ENCODE measurements around the gene GPLD1.
"Not testable (repeated sequence)": the region's sequence is repeated elsewhere in the genome, so short reads cannot be mapped to it uniquely, and the experiment has no call there.

GPLD1 gene

DNA sequence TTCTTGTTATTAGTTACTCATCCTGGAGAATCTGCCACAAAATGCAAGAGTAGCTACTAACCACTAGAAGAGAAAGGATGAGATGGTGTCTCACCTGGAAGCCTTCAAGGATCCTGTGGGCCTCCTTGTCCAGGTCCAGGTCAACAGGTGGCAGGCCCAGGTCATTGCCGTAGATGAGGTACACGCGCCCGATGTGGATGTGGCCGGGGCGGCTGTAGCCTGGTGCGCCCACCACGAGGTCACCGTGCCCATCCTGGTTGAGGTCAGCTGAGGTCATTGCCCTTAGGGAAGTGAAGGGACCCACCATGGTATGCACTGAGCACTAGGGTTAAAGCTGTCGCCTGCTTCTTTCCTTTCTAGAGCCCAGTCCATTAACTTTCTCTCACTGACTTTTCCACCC lies 35.5 kb downstream of the GPLD1 start:
- DNase-seq, result no peak

DNA sequence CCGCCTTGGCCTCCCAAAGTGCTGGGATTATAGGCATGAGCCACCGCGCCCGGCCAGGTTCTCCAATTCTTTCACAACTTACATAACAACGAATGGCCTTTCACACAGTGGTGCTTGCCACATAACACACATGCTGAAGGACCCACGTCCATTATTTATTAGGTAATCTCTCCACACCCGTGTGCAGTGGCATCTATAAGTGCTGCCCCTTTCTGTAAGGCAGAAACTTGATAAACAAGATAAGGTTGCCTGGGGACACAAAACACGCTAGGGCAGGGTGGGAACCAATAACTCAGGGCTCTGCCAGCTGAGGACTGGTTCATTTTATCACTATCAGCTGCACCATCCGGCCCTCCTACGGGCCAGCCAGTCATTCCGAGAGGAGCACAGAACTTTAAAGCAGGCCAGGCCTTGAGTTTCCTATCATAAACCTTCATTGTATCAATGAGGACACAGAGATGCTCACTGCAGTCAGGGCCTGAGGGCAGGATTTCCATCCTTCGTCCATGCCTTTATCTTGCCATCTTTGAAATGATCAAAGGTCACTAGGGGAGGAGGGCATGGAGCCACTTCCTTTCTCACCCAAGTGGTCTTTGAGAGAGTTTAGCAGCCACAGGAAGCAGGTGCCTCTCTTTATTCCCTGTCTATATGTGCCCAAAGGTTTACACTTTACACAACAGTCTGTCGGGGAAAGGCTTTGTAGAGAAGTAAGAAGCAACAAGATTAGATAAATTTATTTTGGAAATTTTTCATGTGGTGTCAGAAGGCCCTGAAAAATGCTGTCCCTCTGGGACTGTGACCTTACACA lies 37.6 kb downstream of the GPLD1 start:
- no peak for DNase-seq

DNA sequence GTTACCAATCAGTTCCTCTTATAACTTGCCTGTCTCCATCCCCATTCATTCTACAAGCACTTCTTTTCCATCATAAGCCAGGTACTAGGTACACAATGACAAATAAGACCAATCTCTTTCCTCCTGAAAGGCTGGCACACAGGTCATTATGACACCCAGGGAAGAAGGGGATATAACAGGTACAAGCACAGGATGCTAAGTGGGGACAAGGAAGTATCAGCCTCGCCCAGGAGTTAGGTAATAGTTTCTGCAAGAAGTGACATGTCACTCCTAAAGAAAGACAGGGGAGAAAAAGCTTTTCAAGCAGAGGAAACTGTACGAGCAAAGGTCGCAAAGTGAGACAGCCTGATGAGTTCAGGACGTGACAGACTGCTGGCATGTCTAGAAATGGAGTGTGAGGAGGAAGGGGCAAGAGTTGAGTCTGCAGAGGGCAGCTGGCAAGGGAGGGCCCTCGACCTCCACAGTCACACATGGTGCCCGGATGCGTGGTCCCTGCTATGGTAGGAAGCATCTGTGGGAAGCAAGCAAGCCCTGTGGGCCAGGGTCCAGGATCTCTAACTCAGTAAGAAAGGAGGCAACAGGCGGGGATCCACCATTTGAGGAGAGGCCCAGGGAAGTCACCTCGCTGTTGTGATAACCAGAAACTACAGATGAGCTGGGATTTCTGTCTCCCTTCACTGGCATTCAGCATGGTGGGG lies 40.4 kb downstream of the GPLD1 start:
- no peak for DNase-seq

DNA sequence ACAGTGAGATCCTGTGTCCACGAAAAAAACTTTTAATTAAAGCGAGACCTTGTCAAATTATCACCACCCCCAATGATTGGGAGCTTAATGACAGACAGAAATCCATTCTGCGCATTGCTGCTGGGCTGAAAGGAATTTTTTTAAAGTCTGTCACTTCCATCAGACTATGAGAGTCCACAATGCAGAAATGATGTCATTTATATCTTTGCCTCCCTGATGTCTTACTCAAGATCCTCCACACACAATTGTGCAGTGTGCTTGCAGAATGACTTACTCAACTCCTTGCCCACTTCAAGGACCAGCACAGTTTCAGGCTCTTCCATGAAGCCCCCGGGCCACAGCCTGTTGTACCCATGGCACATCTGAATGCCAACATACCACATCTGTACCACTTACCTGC lies 41.0 kb downstream of the GPLD1 start:
- no peak for DNase-seq

DNA sequence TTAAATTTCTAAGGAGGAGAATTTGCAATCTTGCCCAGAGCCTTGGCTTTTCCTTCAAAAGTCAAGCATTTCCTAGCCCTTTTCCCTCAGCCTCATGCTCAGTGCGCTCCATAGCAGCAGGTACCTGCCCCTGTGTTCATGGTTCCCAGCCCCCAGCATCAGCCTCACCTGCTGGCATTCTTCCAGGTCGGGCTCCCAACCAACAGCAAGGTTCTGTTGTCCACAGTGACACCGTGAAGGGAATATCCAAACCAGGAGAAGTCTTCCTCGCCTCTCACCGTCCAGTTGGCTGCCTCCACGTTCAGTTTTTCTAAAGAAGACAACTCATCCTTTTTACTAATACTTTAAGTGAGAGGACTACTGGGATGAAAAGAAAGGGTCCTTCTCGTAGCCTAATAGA lies 42.7 kb downstream of the GPLD1 start:
- DNase-seq, result no peak

DNA sequence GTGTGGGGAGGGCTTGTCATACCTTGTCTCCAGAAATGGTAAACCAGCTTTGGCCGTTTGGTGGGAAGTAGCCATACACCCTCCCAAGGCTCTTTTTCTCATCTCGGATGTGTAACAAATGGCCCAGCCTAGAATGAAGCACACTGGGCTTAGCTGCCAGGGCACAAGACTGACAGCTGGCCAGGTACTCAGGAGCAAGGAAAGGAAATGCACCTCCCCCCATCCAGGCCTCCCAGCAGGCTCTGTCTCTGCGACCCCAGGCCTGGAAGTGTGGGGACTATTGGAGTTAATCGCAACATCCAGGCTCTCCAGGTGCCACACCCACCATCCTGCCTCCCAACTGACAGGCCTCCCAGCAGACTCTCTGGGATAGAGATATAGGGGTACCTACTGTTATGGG lies 43.7 kb downstream of the GPLD1 start:
- DNase-seq, result no peak

DNA sequence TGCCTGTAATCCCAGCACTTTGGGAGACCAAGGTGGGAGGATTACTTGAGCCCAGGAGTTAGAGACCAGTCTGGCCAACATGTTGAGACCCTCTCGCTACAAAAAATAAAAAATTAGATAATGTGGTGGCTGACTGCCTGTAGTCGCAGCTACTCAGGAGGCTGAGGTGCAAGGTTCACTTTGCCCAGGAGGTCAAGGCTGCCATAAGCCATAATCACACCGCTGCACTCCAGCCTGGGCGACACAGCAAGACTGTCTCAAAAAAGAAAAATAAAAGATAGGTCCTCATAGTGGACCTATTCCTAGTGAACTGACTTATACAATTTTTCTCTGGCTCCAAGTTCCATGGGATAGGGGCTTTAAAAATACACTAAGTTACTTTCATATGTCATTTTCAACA lies 44.8 kb downstream of the GPLD1 start:
- no peak for DNase-seq

DNA sequence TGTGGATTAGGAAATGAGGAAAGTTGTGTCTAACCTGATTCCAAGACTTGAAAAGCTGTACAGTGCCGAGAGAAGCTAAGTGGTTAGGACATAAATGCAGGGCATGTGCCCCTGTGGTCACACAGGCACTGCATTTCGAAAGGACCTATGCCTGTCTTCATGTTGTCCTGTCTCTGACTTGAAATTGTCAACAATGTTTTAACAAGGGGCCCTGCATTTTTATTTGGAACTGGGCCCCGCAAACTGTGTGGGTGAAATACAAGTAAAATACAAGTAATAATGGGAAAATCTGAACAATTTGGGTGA lies 47.8 kb downstream of the GPLD1 start:
- no peak for DNase-seq

DNA sequence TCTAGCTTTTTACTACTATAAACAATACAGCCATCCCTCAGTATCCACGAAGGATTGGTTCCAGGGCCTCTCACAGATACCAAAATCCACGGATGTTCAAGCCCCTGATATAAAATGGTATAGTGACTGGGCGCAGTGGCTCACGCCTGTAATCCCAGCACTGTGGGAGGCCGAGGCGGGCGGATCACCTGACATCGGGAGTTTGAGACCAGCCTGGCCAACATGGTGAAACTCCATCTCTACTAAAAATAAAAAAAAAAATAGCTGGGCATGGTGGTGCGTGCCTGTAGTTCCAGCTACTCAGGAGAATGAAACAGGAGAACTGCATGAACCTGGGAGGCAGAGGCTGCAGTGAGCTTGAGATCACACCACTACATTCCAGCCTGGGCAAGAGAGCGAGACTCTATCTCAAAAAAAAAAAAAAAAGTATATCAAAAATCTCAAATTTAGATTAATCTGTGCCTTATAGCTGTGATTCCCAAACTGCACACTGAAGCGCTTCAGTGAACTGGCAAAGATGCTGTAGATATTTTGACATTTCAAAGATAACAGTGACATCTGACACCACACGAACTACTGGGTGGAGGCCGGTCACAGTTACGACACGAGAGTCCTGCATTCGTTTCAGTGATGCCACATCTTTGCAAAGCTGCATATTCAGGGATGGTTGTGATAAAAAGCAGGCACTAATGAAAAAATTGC lies 48.3 kb downstream of the GPLD1 start:
- DNase-seq, result no peak

DNA sequence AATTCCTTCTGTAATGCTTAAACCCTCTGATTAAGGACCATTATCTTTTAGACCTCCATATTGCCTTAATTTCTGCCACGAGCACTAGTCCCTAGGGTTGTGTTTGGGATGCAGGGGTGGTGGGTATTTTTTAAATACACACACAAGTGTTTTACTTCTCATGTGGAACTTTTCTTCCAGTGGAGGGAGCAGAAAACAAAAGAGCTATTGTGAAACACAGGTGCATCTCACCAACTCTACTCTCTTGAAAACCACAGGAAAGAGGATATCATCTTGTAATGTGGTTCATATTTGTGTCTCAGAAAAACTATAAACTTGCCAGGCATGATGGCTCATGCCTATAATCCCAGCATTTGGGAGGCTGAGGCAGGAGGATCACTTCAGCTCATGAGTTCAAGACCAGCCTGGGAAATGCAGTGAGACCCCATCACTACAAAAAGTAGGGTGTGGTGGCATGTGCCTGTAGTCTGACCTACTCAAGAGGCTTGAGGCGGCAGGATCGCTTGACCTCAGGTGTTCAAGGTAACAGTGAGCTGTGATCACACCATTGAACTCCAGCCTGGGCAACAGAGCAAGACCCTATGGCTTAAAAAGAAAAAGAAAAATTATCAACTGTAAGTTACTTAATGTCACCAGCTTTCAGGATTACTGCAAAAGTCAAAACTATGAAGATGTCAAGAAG lies 49.4 kb downstream of the GPLD1 start:
- DNase-seq, result no peak

DNA sequence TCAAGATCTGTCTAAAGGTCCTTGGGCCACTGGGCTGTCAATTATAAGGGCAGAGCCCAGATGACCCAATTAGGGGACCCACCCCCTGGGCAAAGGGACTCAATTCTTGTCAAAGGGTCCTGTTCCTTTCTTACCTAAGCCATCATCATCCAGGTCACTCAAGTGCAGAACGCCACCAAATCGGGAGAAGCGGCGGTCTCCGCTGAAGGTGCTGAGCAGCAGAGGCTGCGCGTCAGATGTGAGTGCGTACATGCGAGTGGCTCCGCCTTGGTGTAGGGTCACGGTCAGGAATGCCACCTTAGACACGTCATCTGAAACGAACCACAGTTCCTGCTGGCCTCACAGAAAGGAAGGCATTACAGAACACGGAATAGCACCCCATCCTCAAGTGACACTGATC lies 52.4 kb downstream of the GPLD1 start:
- DNase-seq, result no peak

DNA sequence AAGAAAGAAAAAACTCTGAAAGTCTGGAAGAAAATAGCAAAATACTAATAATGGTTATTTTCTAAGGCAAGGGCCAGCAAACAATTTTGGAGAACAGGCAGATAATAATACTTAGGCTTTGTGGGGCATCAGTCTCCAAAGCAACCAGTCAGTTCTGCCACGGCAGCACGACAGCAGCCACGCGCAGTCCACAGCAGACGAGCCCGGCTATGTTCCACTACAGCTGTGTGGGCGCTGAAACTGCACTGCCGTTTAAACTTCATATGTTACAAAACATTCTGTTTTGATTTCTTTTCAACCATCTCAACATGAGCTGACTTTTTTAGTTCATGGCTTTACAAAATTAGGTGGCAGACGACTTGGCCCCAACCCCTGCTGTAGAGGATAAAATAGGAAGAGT lies 56.8 kb downstream of the GPLD1 start:
- DNase-seq, result no peak

DNA sequence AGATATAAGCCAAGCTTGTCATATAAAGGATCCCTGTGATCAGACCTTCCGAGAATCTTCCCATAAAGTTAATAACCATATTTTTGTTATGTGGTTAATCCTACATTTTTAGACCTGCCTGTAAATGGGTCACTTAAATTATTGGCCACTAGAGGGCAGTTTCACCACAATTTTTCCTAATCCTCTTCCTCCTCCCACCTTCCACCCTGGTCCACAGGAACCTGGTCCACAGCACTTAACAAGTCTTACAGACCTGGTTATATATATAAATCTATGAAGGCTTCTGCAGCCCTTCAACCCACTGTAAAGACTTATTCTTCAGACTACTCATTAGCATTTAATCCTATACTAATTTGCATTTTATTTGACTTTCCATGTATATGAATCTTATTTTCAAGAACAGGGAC lies 58.3 kb downstream of the GPLD1 start:
- peak; percentile 52 for DNase-seq

DNA sequence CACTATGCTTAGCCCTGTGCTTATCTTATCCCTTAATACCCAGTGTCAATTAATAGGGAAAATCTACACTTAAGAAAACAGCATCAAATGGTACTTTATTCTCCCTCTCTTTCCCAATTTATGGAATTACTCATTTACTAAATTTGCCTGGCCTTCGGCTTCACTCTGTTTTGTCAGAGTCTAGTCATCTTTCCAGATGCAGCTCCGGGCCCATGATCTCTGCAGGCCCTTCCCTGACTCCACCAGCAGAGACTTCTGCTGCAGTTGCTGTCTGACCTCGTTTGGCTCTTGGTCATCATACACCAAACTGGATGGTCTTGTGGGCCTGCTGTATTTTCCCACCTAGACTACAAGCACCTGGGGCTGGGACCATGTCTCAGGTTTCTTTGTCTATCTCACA lies 59.3 kb downstream of the GPLD1 start:
- DNase-seq, result no peak

DNA sequence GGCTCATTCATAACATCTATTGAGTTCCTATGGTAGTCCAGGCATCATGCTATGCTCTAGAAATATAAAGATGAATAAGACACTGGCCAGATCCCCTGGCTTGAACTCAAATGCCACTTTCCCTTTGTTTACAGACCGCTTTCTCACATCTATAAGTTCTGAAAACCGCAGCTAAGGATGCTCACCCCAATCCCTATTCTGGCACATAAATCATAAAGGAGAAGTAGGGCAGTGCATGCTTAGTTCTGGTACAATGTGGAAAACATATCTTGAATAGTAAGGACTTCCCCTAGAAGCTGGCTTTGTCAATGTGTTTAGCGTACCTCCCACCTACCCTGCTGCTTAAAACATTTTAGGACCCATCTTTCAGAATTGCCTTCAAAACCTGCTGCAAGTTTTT lies 60.2 kb downstream of the GPLD1 start:
- DNase-seq, result no peak

DNA sequence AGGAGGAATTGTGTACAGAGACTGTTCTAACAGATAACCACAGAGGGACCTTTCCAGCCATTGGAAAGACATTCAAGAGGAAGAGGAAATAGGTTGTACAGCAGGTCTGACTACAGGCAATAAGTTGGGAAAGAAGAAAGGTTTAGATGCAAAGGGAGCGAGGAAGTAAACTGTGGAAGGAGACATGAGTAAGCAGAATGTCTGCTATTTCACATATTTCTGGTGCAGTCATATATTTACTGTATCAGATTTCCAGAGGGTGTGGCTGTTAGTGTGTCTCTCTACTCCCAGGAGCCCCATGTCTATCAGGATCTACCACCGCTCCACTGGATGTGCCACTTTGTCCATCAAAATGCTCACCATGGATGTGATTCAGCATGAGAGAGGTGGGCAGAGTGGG lies 60.8 kb downstream of the GPLD1 start:
- no peak for DNase-seq

DNA sequence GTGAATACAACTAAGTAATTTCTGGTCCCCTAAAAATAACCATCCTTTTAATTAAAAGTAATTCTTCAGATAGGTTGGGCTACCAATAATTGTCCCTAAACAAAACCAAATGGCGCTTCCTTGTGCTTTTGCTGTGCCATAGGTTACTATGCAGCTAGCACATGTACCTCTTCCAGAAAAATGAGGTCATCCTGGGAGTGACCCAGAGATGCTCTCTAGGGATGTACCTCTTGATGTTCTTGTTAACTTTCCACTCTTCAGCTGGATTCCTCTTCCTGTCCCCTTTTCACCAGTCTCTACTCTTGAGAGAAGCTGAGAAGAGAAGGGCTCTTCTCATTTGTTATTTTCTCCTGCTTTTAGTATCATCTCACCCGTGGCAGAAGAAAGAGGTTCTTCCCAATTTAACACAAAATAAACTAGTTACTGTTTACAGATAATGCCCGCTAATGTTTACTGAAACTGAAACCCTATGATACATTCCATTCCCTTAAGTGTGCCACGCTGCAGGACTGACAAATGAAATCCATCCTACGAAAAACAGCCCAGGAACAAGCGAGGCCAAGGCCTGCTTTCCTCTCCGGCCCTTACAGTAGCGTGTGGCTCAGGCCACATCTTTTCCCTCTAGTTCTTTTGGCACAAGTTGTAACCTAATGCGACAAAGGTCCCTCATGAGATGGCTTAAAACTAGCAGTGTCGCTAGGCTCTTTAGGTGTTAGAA lies 62.5 kb downstream of the GPLD1 start:
- no peak for DNase-seq

DNA sequence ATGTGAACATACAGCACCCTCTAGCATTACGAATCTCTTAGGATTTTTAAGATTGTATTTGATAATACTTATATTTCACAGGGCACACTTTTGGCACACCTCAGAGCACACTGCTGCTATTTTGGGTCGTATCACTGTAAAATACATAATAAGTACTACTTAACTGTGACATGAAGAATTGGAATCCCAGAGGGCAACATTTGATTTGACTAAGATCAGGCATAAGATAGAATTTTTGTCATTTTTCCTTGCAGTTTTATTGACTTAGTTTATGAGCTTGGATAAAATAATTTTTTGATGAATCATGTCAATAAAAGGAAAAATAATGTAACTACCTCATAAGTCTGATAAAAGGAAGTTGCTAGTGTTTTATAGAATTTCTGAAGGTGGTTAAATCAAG lies 64.3 kb downstream of the GPLD1 start:
- no peak for DNase-seq

DNA sequence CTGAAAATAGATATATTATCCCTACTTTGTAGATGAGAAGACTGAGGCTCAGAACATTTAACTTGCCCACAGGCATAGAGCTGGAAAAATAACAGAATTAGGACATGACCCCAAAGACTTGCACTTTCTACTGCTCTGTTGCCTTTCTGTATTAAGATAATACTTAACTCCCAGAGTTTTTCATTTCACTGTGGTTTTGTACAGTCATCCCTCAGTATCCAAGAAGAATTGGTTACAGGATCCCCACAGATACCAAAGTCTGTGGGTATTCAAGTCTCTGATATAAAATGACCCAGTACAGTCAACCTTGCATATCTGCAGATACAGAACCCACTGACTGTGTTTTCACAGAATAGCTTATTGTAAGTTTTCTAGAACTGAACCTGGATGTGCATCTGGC lies 69.9 kb downstream of the GPLD1 start:
- DNase-seq, result no peak

DNA sequence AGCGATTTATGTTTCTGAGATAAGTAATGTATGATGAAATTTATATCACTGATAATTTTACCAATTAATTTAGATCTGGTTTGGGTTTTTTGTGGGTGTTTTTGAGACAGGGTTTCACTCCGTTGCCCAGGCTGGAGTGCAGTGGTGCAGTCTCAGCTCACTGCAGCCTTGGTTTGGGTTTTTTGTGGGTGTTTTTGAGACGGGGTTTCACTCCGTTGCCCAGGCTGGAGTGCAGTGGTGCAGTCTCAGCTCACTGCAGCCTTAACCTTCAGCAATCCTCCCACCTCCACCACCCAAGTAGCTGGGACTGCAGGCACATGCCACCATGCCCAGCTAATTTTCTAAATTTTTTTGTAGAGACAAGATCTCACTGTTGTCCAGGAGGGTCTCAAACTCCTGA lies 73.6 kb downstream of the GPLD1 start:
- no peak for DNase-seq

DNA sequence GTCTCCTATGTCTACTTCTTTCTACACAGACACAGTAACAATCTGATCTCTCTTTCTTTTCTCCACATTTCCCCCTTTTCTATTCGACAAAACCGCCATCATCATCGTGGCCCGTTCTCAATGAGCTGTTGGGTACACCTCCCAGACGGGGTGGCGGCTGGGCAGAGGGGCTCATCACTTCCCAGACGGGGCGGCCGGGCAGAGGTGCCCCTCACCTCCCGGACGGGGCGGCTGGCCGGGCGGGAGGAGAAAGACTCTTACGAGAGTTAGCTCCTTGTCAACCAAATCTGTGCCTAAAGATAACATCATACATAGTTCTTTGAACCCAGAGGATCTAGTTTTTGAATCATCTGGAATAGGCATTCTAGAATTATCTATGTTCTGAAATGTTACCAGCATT lies 74.8 kb downstream of the GPLD1 start:
- not testable (repeated sequence) for DNase-seq

DNA sequence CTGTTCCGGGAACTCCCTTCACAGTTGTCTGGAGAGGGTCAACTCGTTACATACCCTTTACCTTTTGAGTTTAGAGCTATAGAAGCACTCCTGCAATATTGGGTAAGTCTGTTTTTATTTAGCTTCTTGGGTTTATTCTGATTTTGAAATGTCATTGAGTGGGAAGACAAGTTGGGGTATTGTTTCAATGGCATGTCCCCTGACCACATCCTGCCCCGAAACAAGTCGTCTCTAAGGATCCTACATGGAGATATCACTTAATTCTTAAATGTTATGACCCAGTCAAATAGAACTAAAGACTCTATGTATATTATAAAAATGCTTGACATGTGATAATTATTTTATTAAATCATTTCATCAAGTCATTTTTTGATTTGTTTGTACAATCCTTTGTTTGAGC lies 77.1 kb downstream of the GPLD1 start:
- DNase-seq, result no peak

DNA sequence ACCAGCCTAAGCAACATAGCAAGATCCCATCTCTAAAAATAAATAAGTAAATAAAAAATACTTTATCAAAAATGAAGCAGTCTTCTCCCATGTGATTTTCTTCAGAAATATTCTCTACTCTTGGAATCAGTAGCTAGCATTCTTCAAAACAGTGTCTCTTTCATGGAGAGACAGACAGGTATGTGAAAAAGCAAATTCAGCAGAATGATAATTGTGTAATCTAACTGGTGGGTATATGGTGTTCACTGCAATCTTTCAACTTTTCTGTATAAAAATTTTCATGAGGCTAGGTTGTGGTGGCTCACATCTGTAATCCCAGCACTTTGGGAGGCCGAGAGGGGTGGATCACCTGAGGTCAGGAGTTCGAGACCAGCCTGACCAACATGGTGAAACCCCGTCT lies 78.8 kb downstream of the GPLD1 start:
- no peak for DNase-seq
